K562 (cell line): Measurements from ENCODE around the gene PGAM2.

Source experiments
- BHLHE40 ChIP-seq: IDR thresholded peaks from 2 replicates; pipeline ENCODE4 v1.6.1; 2011; ENCODE audit warnings: low read length, improper control_type of control experiment
- CTCF ChIP-seq, 3 experiments: IDR thresholded peaks in 2 of 3; conservative IDR thresholded peaks in 1 of 3; 2 replicates each; pipeline ENCODE4 v1.5.1; 2011 to 2012; ENCODE audit warnings: low read length in 3 of 3, mild to moderate bottlenecking in 3 of 3, control low read depth in 2 of 3, improper control_type of control experiment in 1 of 3, inconsistent platforms in 1 of 3, low read depth in 1 of 3, mixed read lengths in 1 of 3, moderate library complexity in 1 of 3; ENCODE audit not compliant: insufficient read depth in 2 of 3
- HEY1 ChIP-seq: fragments of 250-450 bp; sonication (Bioruptor Pico); IDR thresholded peaks from 2 replicates; pipeline ENCODE4 v1.5.0; 2020; ENCODE audit warnings: mild to moderate bottlenecking, moderate library complexity, borderline replicate concordance
- JUN ChIP-seq, 2 experiments: sonication (generic) in 1 of 2; formaldehyde crosslinking in 1 of 2; IDR thresholded peaks; 2 replicates each; pipeline versions ENCODE4 v1.6.1 to v1.8.0; 2012 to 2022; ENCODE audit warnings: borderline replicate concordance in 2 of 2, mild to moderate bottlenecking in 2 of 2, improper control_type of control experiment in 1 of 2, low read depth in 1 of 2, low read length in 1 of 2, missing genetic modification reagents in 1 of 2
- SIX5 ChIP-seq, 2 experiments: IDR thresholded peaks; 2 replicates each; pipeline ENCODE4 v1.6.1; 2011; ENCODE audit warnings: low read length in 2 of 2, borderline replicate concordance in 1 of 2, low read depth in 1 of 2, mild to moderate bottlenecking in 1 of 2, moderate library complexity in 1 of 2; ENCODE audit not compliant: insufficient read depth in 1 of 2
- USF2 ChIP-seq: sonication (generic); formaldehyde crosslinking; IDR thresholded peaks from 2 replicates; pipeline ENCODE4 v1.5.0; 2020; ENCODE audit warnings: missing genetic modification reagents
- ZNF140 ChIP-seq: fragments of 250-450 bp; sonication (Bioruptor Pico); IDR thresholded peaks from 2 replicates; pipeline ENCODE4 v1.8.0; 2021; ENCODE audit warnings: moderate library complexity, mild to moderate bottlenecking, inconsistent platforms

- TF ChIP-seq SIX5 (IDR thresholded peaks at IDR 0.05; ENCODE audit: borderline replicate concordance in 1 of 2, insufficient read depth in 1 of 2, low read depth in 1 of 2, low read length in 2 of 2) (no peak), CTCF (IDR thresholded peaks at IDR 0.05 in 2 of 3, conservative IDR thresholded peaks at IDR 0.05 in 1 of 3; ENCODE audit: insufficient read depth in 2 of 3, low read depth in 1 of 3, low read length in 3 of 3) (no peak), JUN (IDR thresholded peaks at IDR 0.05; ENCODE audit: borderline replicate concordance, low read depth, low read length) (no peak), JUN (CRISPR knock-in tag; IDR thresholded peaks at IDR 0.05; ENCODE audit: borderline replicate concordance) (no peak), BHLHE40 (no peak), USF2 (CRISPR knock-in tag) (no peak), ZNF140 (no peak), HEY1 (CRISPR knock-in tag) (no peak)
Measured at GRCh38 chr7:44113764-44114354, 48.5 kb upstream of the PGAM2 start.
